Kidney (tissue), 14 donors: Measurements from ENCODE around the gene KAT8. TPM values are rescaled to one million over a fixed set of nuclear protein-coding genes. Genes with fewer than 3 reads are reported as not detected.

Source experiments
- DNase-seq, 5 donors: peaks; one replicate each; pipeline ENCODE4 v3.0.0-alpha.2; 2013 to 2020
- FAIRE-seq: peaks from 2 replicates; lab custom pipeline; 2012; peaks lifted over from hg19 to GRCh38; lab: Jason Lieb, UNC
- H3K27ac ChIP-seq, 2 donors: one replicate each; pipeline ENCODE4 v1.7.0; 2013; ENCODE audit warnings: low read depth in 2 of 2, low read length in 2 of 2, inconsistent platforms in 1 of 2
- H3K27me3 ChIP-seq: one replicate; pipeline ENCODE4 v1.7.1; 2013; ENCODE audit warnings: low read length, inconsistent platforms; ENCODE audit not compliant: control insufficient read depth, insufficient read depth
- H3K36me3 ChIP-seq, 3 donors: one replicate each; pipeline versions ENCODE4 v1.7.0 to v1.7.1; 2013; ENCODE audit warnings: low read length in 3 of 3, control low read depth in 1 of 3, inconsistent platforms in 1 of 3; ENCODE audit not compliant: insufficient read depth in 3 of 3, control insufficient read depth in 2 of 3
- H3K4me1 ChIP-seq, 3 donors: one replicate each; pipeline versions ENCODE4 v1.7.0 to v1.7.1; 2013; ENCODE audit warnings: low read length in 3 of 3, inconsistent platforms in 1 of 3, low read depth in 1 of 3; ENCODE audit not compliant: control insufficient read depth in 2 of 3, insufficient read depth in 2 of 3
- H3K4me3 ChIP-seq, 3 donors: one replicate each; pipeline versions ENCODE4 v1.7.0 to v1.8.1; 2013; ENCODE audit warnings: low read length in 3 of 3, control low read depth in 1 of 3, inconsistent platforms in 1 of 3
- H3K9ac ChIP-seq, 3 donors: one replicate each; pipeline versions ENCODE4 v1.7.0 to v1.7.1; 2013; ENCODE audit warnings: low read length in 3 of 3, control low read depth in 1 of 3, inconsistent platforms in 1 of 3
- H3K9me3 ChIP-seq, 3 donors: one replicate each; pipeline versions ENCODE4 v1.7.0 to v1.7.1; 2013; ENCODE audit warnings: low read length in 3 of 3, control low read depth in 1 of 3, inconsistent platforms in 1 of 3; ENCODE audit not compliant: control insufficient read depth in 2 of 3, insufficient read depth in 1 of 3
- intact Hi-C: fragments of 100-400 bp; cut with DNase I; formaldehyde crosslinking; loops from one replicate; pipeline ENCODE4 v1.11.1; 2022
- polyA plus RNA-seq: library from polyadenylated mRNA; stranded (reverse); fragments of 350-450 nt; fragmentation: Illumina TruSeq; extraction: RNeasy Lipid Tissue Mini Kit (QIAGEN cat#74804); gene quantifications from one replicate; pipeline ENCODE4 v1.2.3, GENCODE V29; 2014; ENCODE audit warnings: low read depth, low replicate concordance; ENCODE audit not compliant: insufficient read depth
- total RNA-seq: library from RNA; stranded (reverse); fragmentation: NEBNext Ultra II Directional; extraction: Animal tissue kit (Norgen Biotek cat#: 25700); gene quantifications from one replicate; pipeline ENCODE4 v1.2.1, GENCODE V29; 2021
- TF ChIP-seq, protein P1 (sequence below): IDR thresholded peaks from 3 replicates; pipeline ENCODE4 v1.5.1; 2012; ENCODE audit warnings: mild to moderate bottlenecking, moderate library complexity, borderline replicate concordance; ENCODE audit not compliant: insufficient read depth; ENCODE audit errors: extremely low read depth
- donor health status: control.
- donor health status: control.
- donor health status: control.
- donor health status: control.
- donor health status: control.
- donor health status: DM: yes; HTN: yes; CAD: no.
- donor health status: Normal renal cell carcinoma (clear cell type).

The KAT8 gene
- total and polyA plus RNA-seq, 2 donors from 2014 or later: 40.9 to 83.8 TPM

DNA sequence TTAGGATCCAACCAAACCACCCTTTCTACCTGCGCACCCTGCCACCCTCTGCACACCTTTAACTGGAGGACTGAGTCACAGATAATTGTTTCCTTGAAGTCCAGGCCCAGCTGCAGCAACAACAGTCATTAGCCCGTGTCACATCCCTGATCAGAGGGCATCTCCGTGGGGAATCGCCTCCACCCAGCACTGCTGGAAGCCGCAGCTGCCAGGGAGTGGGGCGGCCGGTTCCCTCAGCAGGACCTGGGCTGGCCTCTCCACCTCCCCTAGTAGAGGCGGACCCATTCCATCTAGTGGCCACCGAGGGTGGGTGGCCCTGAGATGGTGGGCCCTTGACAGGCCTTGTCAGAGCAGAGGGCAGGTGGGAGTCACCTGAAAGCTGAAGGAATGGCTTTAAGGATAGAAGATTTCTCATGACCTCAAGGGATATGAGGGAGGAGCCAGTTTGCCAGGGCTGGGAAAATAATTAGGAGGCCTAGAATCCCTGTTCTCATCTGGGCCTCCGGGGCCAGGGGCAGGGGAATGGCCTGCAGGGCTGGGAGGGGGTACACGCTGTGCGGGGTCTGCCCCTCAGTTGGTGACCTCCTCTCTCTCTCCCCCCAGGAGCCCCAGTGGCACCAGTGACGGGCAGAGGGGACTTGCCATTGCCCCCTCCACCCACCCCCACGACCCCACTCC lies 35.0 kb upstream of the KAT8 start:
- no peak overlapping the region for H3K27ac ChIP-seq
- intact Hi-C loops: no loop called here
- DNase-seq: no peak
- no peaks in the 10 kb centered on the region for H3K9me3 ChIP-seq
- H3K27me3 ChIP-seq: no peaks in the 10 kb centered on the region
- H3K4me1 ChIP-seq: no peaks in the 10 kb centered on the region
- TF ChIP-seq, protein P1, sequence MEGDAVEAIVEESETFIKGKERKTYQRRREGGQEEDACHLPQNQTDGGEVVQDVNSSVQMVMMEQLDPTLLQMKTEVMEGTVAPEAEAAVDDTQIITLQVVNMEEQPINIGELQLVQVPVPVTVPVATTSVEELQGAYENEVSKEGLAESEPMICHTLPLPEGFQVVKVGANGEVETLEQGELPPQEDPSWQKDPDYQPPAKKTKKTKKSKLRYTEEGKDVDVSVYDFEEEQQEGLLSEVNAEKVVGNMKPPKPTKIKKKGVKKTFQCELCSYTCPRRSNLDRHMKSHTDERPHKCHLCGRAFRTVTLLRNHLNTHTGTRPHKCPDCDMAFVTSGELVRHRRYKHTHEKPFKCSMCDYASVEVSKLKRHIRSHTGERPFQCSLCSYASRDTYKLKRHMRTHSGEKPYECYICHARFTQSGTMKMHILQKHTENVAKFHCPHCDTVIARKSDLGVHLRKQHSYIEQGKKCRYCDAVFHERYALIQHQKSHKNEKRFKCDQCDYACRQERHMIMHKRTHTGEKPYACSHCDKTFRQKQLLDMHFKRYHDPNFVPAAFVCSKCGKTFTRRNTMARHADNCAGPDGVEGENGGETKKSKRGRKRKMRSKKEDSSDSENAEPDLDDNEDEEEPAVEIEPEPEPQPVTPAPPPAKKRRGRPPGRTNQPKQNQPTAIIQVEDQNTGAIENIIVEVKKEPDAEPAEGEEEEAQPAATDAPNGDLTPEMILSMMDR: no peak
- no peak for FAIRE-seq
- H3K36me3 ChIP-seq: peaks cover 4 to 19% (median 19%) of the 10 kb centered on the region in 3 donors
- no peak overlapping the region for H3K4me3 ChIP-seq
- no peak overlapping the region for H3K9ac ChIP-seq

DNA sequence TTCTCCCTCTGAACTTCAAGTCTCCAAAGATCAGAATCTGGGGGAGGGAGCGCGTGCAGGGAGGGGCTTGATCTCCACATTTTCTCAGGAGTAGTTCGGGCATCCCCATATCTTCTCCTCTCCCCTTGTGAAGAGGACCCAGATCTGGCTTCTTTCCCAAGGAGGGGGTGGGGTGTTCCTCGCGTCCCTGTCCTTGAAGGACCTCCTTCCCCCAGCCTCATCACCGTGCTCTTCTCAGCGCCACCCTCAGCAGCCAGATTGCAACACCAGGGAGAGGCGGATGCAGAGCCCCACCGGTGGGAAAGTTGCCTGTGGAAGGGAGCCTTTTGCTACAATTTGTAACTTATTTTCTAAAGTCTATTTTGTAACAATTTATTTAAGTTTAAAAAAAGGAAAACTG lies 34.4 kb upstream of the KAT8 start:
- FAIRE-seq: no peak
- Histone ChIP-seq H3K9me3 (no peaks in the 10 kb centered on the region), H3K4me3 (no peak overlapping the region), H3K4me1 (no peaks in the 10 kb centered on the region), H3K9ac (no peak overlapping the region), H3K27ac (no peak overlapping the region), H3K27me3 (no peaks in the 10 kb centered on the region), H3K36me3 (peaks cover 4 to 14% (median 13%) of the 10 kb centered on the region in 3 donors)
- no peak for DNase-seq
- TF ChIP-seq, protein P1: no peak
- intact Hi-C loops: no loop called here

DNA sequence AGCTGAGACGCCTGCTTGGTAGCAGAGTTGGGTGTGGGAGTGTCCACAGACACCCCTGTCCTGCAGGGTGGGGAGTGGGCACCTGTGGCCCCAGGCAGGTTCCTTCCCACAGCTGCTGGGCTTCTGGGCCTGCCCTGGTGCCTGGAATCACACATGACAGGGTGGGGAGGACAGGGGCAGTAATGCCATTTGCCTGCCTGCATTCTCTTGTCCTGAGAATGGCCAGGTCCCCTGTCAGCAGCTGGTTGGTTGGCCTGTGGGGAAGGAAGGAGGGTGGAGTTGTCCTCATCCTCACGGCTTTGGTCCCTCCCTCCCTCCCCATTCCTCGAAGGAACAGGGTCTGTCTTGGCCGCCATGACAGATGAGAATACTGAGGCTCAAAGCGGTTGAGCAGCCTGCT lies 33.9 kb upstream of the KAT8 start:
- Histone ChIP-seq H3K27ac (no peak overlapping the region), H3K4me1 (no peaks in the 10 kb centered on the region), H3K36me3 (peaks cover 4 to 11% (median 11%) of the 10 kb centered on the region in 3 donors), H3K27me3 (no peaks in the 10 kb centered on the region), H3K9ac (no peak overlapping the region), H3K4me3 (no peak overlapping the region), H3K9me3 (no peaks in the 10 kb centered on the region)
- TF ChIP-seq, protein P1: no peak
- FAIRE-seq (no peak), DNase-seq (no peak)
- intact Hi-C loops: no loop called here
